Measurements from ENCODE around the gene CNNM3. TPM values are rescaled to one million over a fixed set of nuclear protein-coding genes. Genes with fewer than 3 reads are reported as not detected.

CNNM3 gene
- total RNA-seq, 1 donor from 2014 or later: 27.5 TPM

GRCh38 chr2:96867756-96868554, 51.9 kb downstream of the CNNM3 start:
- Mint-ChIP-seq H3K4me3 (peak overlapping the region; percentile 90), H3K36me3 (peaks cover 11% of the 10 kb centered on the region), H3K27ac (peak overlapping the region; percentile 96), H3K27me3 (ENCODE audit: low read depth) (no peaks in the 10 kb centered on the region), H3K9me3 (no peaks in the 10 kb centered on the region), H3K4me1 (peaks cover 35% of the 10 kb centered on the region)
- DNase-seq (ENCODE audit: low spot score in 2 of 2, unreplicated experiment in 2 of 2): no peak
- TF ChIP-seq, protein P1, sequence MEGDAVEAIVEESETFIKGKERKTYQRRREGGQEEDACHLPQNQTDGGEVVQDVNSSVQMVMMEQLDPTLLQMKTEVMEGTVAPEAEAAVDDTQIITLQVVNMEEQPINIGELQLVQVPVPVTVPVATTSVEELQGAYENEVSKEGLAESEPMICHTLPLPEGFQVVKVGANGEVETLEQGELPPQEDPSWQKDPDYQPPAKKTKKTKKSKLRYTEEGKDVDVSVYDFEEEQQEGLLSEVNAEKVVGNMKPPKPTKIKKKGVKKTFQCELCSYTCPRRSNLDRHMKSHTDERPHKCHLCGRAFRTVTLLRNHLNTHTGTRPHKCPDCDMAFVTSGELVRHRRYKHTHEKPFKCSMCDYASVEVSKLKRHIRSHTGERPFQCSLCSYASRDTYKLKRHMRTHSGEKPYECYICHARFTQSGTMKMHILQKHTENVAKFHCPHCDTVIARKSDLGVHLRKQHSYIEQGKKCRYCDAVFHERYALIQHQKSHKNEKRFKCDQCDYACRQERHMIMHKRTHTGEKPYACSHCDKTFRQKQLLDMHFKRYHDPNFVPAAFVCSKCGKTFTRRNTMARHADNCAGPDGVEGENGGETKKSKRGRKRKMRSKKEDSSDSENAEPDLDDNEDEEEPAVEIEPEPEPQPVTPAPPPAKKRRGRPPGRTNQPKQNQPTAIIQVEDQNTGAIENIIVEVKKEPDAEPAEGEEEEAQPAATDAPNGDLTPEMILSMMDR (IDR thresholded peaks at IDR 0.05; ENCODE audit: unreplicated experiment): no peak

GRCh38 chr2:96868555-96869280, 52.6 kb downstream of the CNNM3 start:
- H3K9me3 Mint-ChIP-seq: no peaks in the 10 kb centered on the region
- peaks cover 7% of the 10 kb centered on the region for H3K36me3 Mint-ChIP-seq
- DNase-seq (ENCODE audit: low spot score in 2 of 2, unreplicated experiment in 2 of 2): peak; percentile 90
- TF ChIP-seq, protein P1 (IDR thresholded peaks at IDR 0.05; ENCODE audit: unreplicated experiment): peak; percentile 70
- peak overlapping the region; percentile 90 for H3K4me3 Mint-ChIP-seq
- H3K27ac Mint-ChIP-seq: peak overlapping the region; percentile 96
- no peaks in the 10 kb centered on the region for H3K27me3 Mint-ChIP-seq (ENCODE audit: low read depth)
- H3K4me1 Mint-ChIP-seq: peaks cover 42% of the 10 kb centered on the region

DNA sequence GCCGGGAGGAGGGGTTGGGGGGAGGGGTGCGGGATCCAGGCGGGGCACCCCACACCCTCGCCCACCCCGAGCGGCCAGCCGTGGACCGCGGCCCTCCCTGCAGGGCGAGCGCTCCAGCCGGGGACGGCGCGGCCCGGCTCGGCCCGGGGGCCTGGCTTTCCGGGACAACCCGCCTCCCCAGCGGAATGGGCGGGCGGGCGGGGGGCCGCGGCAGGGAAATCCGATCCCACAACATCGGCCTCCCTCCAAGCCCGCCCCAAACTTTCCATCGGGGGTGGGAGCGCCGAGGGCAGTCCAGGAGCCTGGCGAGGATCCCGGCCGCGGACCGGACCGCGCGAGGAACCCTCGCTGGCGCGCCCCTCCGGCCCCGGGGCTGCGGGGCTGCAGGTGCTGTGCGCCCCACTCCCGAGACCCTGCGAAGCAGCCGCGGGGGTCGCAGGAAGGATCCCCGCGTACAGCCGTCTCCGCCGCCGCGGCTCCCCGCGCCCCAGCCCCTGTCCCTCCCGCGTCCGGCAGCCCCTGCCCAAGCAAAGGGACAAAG, 53.3 kb downstream of the CNNM3 start:
- H3K9me3 Mint-ChIP-seq: no peaks in the 10 kb centered on the region
- H3K27me3 Mint-ChIP-seq (ENCODE audit: low read depth): no peaks in the 10 kb centered on the region
- H3K27ac Mint-ChIP-seq: no peak overlapping the region
- H3K36me3 Mint-ChIP-seq: peaks cover 7% of the 10 kb centered on the region
- peaks cover 49% of the 10 kb centered on the region for H3K4me1 Mint-ChIP-seq
- peak; percentile 51 to 65 for DNase-seq (ENCODE audit: low spot score in 2 of 2, unreplicated experiment in 2 of 2)
- H3K4me3 Mint-ChIP-seq: peak overlapping the region; percentile 90
- TF ChIP-seq, protein P1 (IDR thresholded peaks at IDR 0.05; ENCODE audit: unreplicated experiment): no peak

DNA sequence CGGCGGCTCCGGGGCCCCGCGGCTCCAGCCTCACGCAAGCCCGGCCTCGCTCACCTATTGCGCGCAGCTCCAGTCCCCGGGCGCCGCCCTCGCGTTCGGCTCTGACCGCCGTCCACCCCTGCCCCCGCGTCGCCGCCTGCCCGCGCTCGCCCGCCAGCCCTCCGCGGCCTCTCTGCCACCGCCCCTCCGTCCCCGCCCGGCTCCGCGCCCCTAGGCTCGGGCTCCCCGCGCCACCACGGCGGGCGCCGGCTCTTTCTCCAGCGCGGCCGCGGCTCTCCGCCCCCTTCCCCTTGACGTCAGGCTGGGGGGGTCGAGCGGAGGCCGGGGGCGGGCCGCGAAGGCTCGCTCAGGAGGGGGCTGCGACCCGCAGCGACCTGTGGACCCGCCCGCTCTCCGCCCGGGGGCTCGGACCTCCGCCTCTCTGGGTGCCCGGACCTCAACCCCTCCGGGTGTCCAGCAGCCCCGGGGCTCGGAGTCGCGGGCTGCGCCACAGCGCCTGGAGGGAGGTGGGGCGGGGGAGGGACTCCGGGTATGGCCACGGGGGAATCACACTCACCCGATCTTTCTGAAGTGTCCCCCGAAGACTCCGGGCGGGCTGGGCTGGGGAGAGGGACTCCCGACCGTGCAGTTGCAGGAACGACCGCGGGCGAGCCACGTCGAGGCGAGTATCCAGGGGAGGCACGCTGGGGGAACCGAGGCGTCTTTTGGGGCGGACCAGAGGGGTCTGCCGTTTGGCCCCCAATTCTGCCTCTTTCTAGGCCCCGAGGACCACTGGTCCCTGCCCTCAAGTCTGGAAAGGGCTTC, 54.0 kb downstream of the CNNM3 start, which contains the start of gene SEMA4C:
TSS of gene SEMA4C (minus strand) at position 259 of the 804 bp plus-strand sequence. CDS start 2,194 bp downstream, outside the sequence.
- Mint-ChIP-seq H3K27ac (peak within 1 kb of the TSS; percentile 95), H3K4me3 (peak within 1 kb of the TSS; percentile 90), H3K27me3 (ENCODE audit: low read depth) (no peaks in the 10 kb centered on the region), H3K36me3 (peaks cover 7% of the 10 kb centered on the region), H3K4me1 (peaks cover 55% of the 10 kb centered on the region), H3K9me3 (no peaks in the 10 kb centered on the region)
- peak in 1 of 2 experiments; percentile 74 for DNase-seq (ENCODE audit: low spot score in 2 of 2, unreplicated experiment in 2 of 2)
- TF ChIP-seq, protein P1 (IDR thresholded peaks at IDR 0.05; ENCODE audit: unreplicated experiment): no peak

- Mint-ChIP-seq H3K4me3 (peak overlapping the region; percentile 80), H3K27ac (peak overlapping the region; percentile 95)
Measured at GRCh38 chr2:96870626-96871255, 54.7 kb downstream of the CNNM3 start.

More at GRCh38 chr2:96870626-96871255, 54.7 kb downstream of the CNNM3 start:
- no peak for DNase-seq (ENCODE audit: low spot score in 2 of 2, unreplicated experiment in 2 of 2)
- H3K27me3 Mint-ChIP-seq (ENCODE audit: low read depth): no peaks in the 10 kb centered on the region
- H3K36me3 Mint-ChIP-seq: peaks cover 4% of the 10 kb centered on the region
- H3K4me1 Mint-ChIP-seq: peaks cover 60% of the 10 kb centered on the region
- H3K9me3 Mint-ChIP-seq: no peaks in the 10 kb centered on the region
- TF ChIP-seq, protein P1 (IDR thresholded peaks at IDR 0.05; ENCODE audit: unreplicated experiment): no peak

All from mesothelial cell of epicardium (in vitro differentiated cells).